Measurements from ENCODE around the gene ZBTB39. TPM values are rescaled to one million over a fixed set of nuclear protein-coding genes. Genes with fewer than 3 reads are reported as not detected.

ZBTB39 gene
- 7.4 and 8.7 TPM in 2 replicates for total RNA-seq (2014; rRNA removed; shearing (Covaris generic))

GRCh38 chr12:57005980-57006808 is at the start of gene ZBTB39:
TSS of gene ZBTB39 (minus strand) at chr12:57006546. CDS start at chr12:57004917, 1,629 bp downstream.

GRCh38 chr12:57049890-57050289 is 43.5 kb upstream of the ZBTB39 start, which contains the start of gene MYO1A:
TSS of gene MYO1A (minus strand) at chr12:57050129. CDS start at chr12:57048323, 1,806 bp downstream.

GRCh38 chr12:57016348-57016747 is 10.0 kb upstream of the ZBTB39 start, which contains the start of gene TAC3:
TSS of gene TAC3 (minus strand) at chr12:57016529. CDS start at chr12:57015797, 732 bp downstream.

GRCh38 chr12:56957229-56958052 is 48.9 kb downstream of the ZBTB39 start, which contains the start of gene RDH16:
TSS of gene RDH16 (minus strand) at chr12:56957608. CDS start at chr12:56957462, 146 bp downstream.

Other genes with a start within 250 kb of the ZBTB39 start
- gene HSD17B6, start 243.2 kb downstream of the ZBTB39 start, total RNA-seq (2014; rRNA removed; shearing (Covaris generic)), result 0.34 TPM in 1 of 2 replicates, not detected in the other
- gene SDR9C7, start 72.1 kb downstream of the ZBTB39 start, total RNA-seq (2014; rRNA removed; shearing (Covaris generic)), result not detected in 2 replicates
- 0.08 and 0.42 TPM in 2 replicates for gene RDH16, start 48.9 kb downstream of the ZBTB39 start, total RNA-seq (2014; rRNA removed; shearing (Covaris generic))
- not detected in 2 replicates for gene TAC3, start 10.0 kb upstream of the ZBTB39 start, total RNA-seq (2014; rRNA removed; shearing (Covaris generic))
- not detected in 2 replicates for gene MYO1A, start 43.6 kb upstream of the ZBTB39 start, total RNA-seq (2014; rRNA removed; shearing (Covaris generic))
- 13.0 and 14.4 TPM in 2 replicates for gene NEMP1, start 72.2 kb upstream of the ZBTB39 start, total RNA-seq (2014; rRNA removed; shearing (Covaris generic))
- gene NAB2, start 82.6 kb upstream of the ZBTB39 start, total RNA-seq (2014; rRNA removed; shearing (Covaris generic)), result 59.3 and 61.1 TPM in 2 replicates
- 39.1 and 41.4 TPM in 2 replicates for gene STAT6, start 104.8 kb upstream of the ZBTB39 start, total RNA-seq (2014; rRNA removed; shearing (Covaris generic))
- 19.3 and 21.0 TPM in 2 replicates for gene LRP1, start 121.9 kb upstream of the ZBTB39 start, total RNA-seq (2014; rRNA removed; shearing (Covaris generic))
- not detected in 2 replicates for gene LRP1-AS, start 141.1 kb upstream of the ZBTB39 start, total RNA-seq (2014; rRNA removed; shearing (Covaris generic))
- 2.7 and 5.1 TPM in 2 replicates for gene NXPH4, start 210.2 kb upstream of the ZBTB39 start, total RNA-seq (2014; rRNA removed; shearing (Covaris generic))
- 404 and 416 TPM in 2 replicates for gene SHMT2, start 223.2 kb upstream of the ZBTB39 start, total RNA-seq (2014; rRNA removed; shearing (Covaris generic))
- gene STAC3, start 244.6 kb upstream of the ZBTB39 start, total RNA-seq (2014; rRNA removed; shearing (Covaris generic)), result 1.1 and 2.0 TPM in 2 replicates